Measurements from ENCODE around the gene TMEM201. TPM values are rescaled to one million over a fixed set of nuclear protein-coding genes. Genes with fewer than 3 reads are reported as not detected.

Gene TMEM201
- total RNA-seq, 2 experiments from 2014 or later: 7.5 to 21.9 TPM

GRCh38 chr1:9549955-9550546 is 38.7 kb upstream of the TMEM201 start:
- no peak for TF ChIP-seq CTCF (conservative IDR thresholded peaks at IDR 0.05; ENCODE audit: low read length)
- no peak for TF ChIP-seq EZH2phosphoT487 (IDR thresholded peaks at IDR 0.05; ENCODE audit: borderline replicate concordance, low read depth, low read length)
- Histone ChIP-seq H3K4me3 (ENCODE audit: low read depth, low read length, poor library complexity, severe bottlenecking) (no peak overlapping the region), H4K20me1 (ENCODE audit: insufficient read depth, low read length) (peaks cover 3% of the 10 kb centered on the region; the same call in 1 of the 2 replicates), H3K27ac (ENCODE audit: low read depth, low read length, poor library complexity, severe bottlenecking) (no peak overlapping the region), H3K36me3 (ENCODE audit: insufficient read depth, low read length) (peaks cover 65% of the 10 kb centered on the region), H3K9me2 (ENCODE audit: insufficient read depth, low read length) (no peaks in the 10 kb centered on the region), H3K79me2 (ENCODE audit: insufficient read depth, low read depth, low read length) (peaks cover 81% of the 10 kb centered on the region), H3K9me3 (ENCODE audit: low read length) (no peaks in the 10 kb centered on the region), H2AFZ (ENCODE audit: low read length) (no peak overlapping the region), H3K4me2 (ENCODE audit: low read length) (no peak overlapping the region), H3K4me1 (ENCODE audit: insufficient read depth, low read length, poor library complexity, severe bottlenecking) (peaks cover 10% of the 10 kb centered on the region)
- intact Hi-C loops (cut with micrococcal nuclease; ENCODE audit: unreplicated experiment): no loop called here
- no TSS peak for BruUV-seq (replicated peaks)
- no peak for DNase-seq (ENCODE audit: low spot score)
- POLR2A ChIA-PET: interaction anchor here (1.0 to 1.3 kb wide), 2 partner anchors 12 kb away, joined by 3 to 4 read pairs; no protein-coding TSS in a partner anchor
- CTCF ChIA-PET (ENCODE audit: unreplicated experiment): no interaction called here

GRCh38 chr1:9551984-9552383 is 36.7 kb upstream of the TMEM201 start:
- intact Hi-C loops (cut with micrococcal nuclease; ENCODE audit: unreplicated experiment): no loop called here
- ChIA-PET CTCF (ENCODE audit: unreplicated experiment) (interaction anchor here (1.3 kb wide), 1 partner anchor 14 kb away, joined by 4 read pairs; no protein-coding TSS in a partner anchor), POLR2A (no interaction called here)
- TF ChIP-seq EZH2phosphoT487 (IDR thresholded peaks at IDR 0.05; ENCODE audit: borderline replicate concordance, low read depth, low read length) (no peak), CTCF (conservative IDR thresholded peaks at IDR 0.05; ENCODE audit: low read length) (no peak)
- Histone ChIP-seq H3K4me3 (ENCODE audit: low read depth, low read length, poor library complexity, severe bottlenecking) (no peak overlapping the region), H3K9me3 (ENCODE audit: low read length) (no peaks in the 10 kb centered on the region), H3K36me3 (ENCODE audit: insufficient read depth, low read length) (peaks cover 74% of the 10 kb centered on the region), H4K20me1 (ENCODE audit: insufficient read depth, low read length) (peaks cover 3% of the 10 kb centered on the region; the same call in 1 of the 2 replicates), H3K4me2 (ENCODE audit: low read length) (no peak overlapping the region), H3K27ac (ENCODE audit: low read depth, low read length, poor library complexity, severe bottlenecking) (no peak overlapping the region), H3K79me2 (ENCODE audit: insufficient read depth, low read depth, low read length) (peaks cover 67% of the 10 kb centered on the region), H2AFZ (ENCODE audit: low read length) (no peak overlapping the region), H3K4me1 (ENCODE audit: insufficient read depth, low read length, poor library complexity, severe bottlenecking) (peaks cover 6% of the 10 kb centered on the region), H3K9me2 (ENCODE audit: insufficient read depth, low read length) (no peaks in the 10 kb centered on the region)
- no peak for DNase-seq (ENCODE audit: low spot score)
- BruUV-seq (replicated peaks): no TSS peak

- ChIA-PET CTCF (ENCODE audit: unreplicated experiment) (interaction anchor here (0.6 to 1.3 kb wide), 2 partner anchors 16 to 239 kb away, joined by 3 read pairs; no protein-coding TSS in a partner anchor), POLR2A (interaction anchor here (0.6 to 2.8 kb wide), 5 partner anchors 14 to 36 kb away, joined by 3 to 10 read pairs (median 6); no protein-coding TSS in a partner anchor)
- peaks cover 23% of the 10 kb centered on the region for H3K4me1 ChIP-seq (ENCODE audit: insufficient read depth, low read length, poor library complexity, severe bottlenecking)
- no TSS peak for BruUV-seq (replicated peaks)
- peaks cover 55% of the 10 kb centered on the region for H3K79me2 ChIP-seq (ENCODE audit: insufficient read depth, low read depth, low read length)
- TF ChIP-seq CTCF (conservative IDR thresholded peaks at IDR 0.05; ENCODE audit: low read length) (no peak), EZH2phosphoT487 (IDR thresholded peaks at IDR 0.05; ENCODE audit: borderline replicate concordance, low read depth, low read length) (no peak)
- no peak overlapping the region for H2AFZ ChIP-seq (ENCODE audit: low read length)
- no peak overlapping the region for H3K4me3 ChIP-seq (ENCODE audit: low read depth, low read length, poor library complexity, severe bottlenecking)
- no peaks in the 10 kb centered on the region for H3K9me2 ChIP-seq (ENCODE audit: insufficient read depth, low read length)
- H3K27ac ChIP-seq (ENCODE audit: low read depth, low read length, poor library complexity, severe bottlenecking): no peak overlapping the region
- H4K20me1 ChIP-seq (ENCODE audit: insufficient read depth, low read length): peaks cover 3% of the 10 kb centered on the region; the same call in 1 of the 2 replicates
- no peaks in the 10 kb centered on the region for H3K9me3 ChIP-seq (ENCODE audit: low read length)
- intact Hi-C loops (cut with micrococcal nuclease; ENCODE audit: unreplicated experiment): no loop called here
- no peak for DNase-seq (ENCODE audit: low spot score)
- H3K36me3 ChIP-seq (ENCODE audit: insufficient read depth, low read length): peaks cover 74% of the 10 kb centered on the region
- H3K4me2 ChIP-seq (ENCODE audit: low read length): no peak overlapping the region
Observed at GRCh38 chr1:9553736-9554144, 35.0 kb upstream of the TMEM201 start.

All from OCI-LY7 (cell line).